LHCN-M2 (cell line): ENCODE results near the gene PDZD4. TPM values are rescaled to one million over a fixed set of nuclear protein-coding genes. Genes with fewer than 3 reads are reported as not detected.

Experiments
- DNase-seq: peaks from one replicate; pipeline ENCODE4 v3.0.0-alpha.2; 2012; ENCODE audit warnings: low read depth
- total RNA-seq: library from RNA; depleted of rRNA; stranded (reverse); fragments of >200 nt; gene quantifications from 2 replicates; pipeline ENCODE4 v1.2.3, GENCODE V29; 2014; rRNA removed

PDZD4 gene
- total RNA-seq, 1 experiment from 2014 or later: 1.2 TPM

DNA sequence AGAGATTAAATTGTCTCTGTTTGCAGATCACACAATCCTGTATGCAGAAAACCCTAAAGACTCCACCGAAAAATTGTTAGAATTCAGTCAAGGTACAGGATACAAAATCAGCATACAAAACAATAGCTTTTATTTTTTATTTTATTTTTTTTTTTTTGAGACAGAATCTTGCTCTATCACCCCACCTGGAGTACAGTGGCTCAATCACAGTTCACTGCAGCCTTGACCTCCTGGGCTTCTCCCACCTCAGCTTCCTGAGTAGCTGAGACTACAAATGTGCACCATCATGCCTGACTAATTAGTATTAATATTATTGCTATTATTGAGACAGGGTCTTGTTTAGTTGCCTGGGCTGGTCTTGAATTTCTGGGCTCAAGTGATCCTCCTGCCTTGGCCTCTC is 75.2 kb downstream of the PDZD4 start:
- no peak for DNase-seq

Other genes with a start within 250 kb of the PDZD4 start
- 35.3 and 40.1 TPM in 2 replicates for gene CCNQ, start 231.4 kb downstream of the PDZD4 start, total RNA-seq
- gene DUSP9, start 183.3 kb downstream of the PDZD4 start, total RNA-seq: not detected in 2 replicates
- 0.19 TPM in 1 of 2 replicates, not detected in the other for gene PNCK, start 156.7 kb downstream of the PDZD4 start, total RNA-seq
- gene SLC6A8, start 142.6 kb downstream of the PDZD4 start, total RNA-seq: 10.2 and 13.7 TPM in 2 replicates
- gene BCAP31, start 106.2 kb downstream of the PDZD4 start, total RNA-seq: 138 and 211 TPM in 2 replicates
- 25.8 and 30.5 TPM in 2 replicates for gene ABCD1, start 105.7 kb downstream of the PDZD4 start, total RNA-seq
- gene PLXNB3, start 66.3 kb downstream of the PDZD4 start, total RNA-seq: 5.0 and 9.7 TPM in 2 replicates
- gene SRPK3, start 49.5 kb downstream of the PDZD4 start, total RNA-seq: 0.45 and 1.3 TPM in 2 replicates
- 83.6 and 86.6 TPM in 2 replicates for gene IDH3G, start 36.2 kb downstream of the PDZD4 start, total RNA-seq
- gene SSR4, start 35.9 kb downstream of the PDZD4 start, total RNA-seq: 201 and 222 TPM in 2 replicates
- gene L1CAM, start 55.6 kb upstream of the PDZD4 start, total RNA-seq: 0.29 and 2.1 TPM in 2 replicates
- gene AVPR2, start 74.1 kb upstream of the PDZD4 start, total RNA-seq: not detected in 2 replicates
- gene ARHGAP4, start 95.7 kb upstream of the PDZD4 start, total RNA-seq: 4.1 and 15.2 TPM in 2 replicates
- 160 and 164 TPM in 2 replicates for gene NAA10, start 104.5 kb upstream of the PDZD4 start, total RNA-seq
- gene RENBP, start 114.1 kb upstream of the PDZD4 start, total RNA-seq: 0.40 TPM in 1 of 2 replicates, not detected in the other
- 36.8 and 37.4 TPM in 2 replicates for gene HCFC1, start 141.3 kb upstream of the PDZD4 start, total RNA-seq
- gene TMEM187, start 142.2 kb upstream of the PDZD4 start, total RNA-seq: 8.9 and 9.0 TPM in 2 replicates
- gene IRAK1, start 189.4 kb upstream of the PDZD4 start, total RNA-seq: 135 and 149 TPM in 2 replicates